Measurements from ENCODE around the gene PLEKHG7.

PLEKHG7 gene

DNA sequence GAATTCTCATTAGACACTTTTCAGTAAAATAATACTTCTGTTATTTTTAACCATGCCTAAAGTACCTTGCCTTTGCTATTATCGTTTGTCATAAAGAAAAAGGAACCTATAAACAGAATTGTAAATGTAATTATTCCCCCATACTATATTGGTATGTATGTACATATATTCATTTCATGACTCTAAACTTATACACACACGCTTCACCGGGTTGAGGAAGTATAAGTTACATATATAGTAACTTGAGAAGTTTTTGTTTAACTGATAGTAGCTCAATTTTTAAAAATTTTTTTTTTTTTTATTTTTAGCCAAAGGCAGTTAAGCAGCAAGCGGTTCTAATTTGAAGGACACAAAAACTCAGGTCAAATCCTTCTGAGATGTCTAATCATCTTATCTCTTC, 107.6 kb downstream of the PLEKHG7 start:
- DNase-seq: no peak

DNA sequence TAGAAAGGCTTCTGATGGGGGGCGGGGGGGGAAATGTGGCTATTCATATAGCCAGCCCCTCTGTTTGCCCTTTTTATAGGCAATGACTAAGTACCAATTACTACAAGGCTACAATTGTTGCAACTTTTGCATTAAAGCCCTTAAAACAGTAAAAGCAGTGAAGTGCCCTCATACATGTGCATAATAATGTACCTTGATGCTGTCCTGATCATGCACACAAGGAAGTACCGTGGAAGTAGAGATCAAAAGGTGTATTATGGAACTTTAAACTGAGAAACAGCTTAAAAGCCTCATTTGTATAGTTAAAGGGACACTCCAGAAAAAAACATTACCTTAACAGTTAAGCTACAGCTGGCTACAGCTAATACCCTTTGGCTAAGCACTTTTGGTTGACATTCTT, 111.8 kb downstream of the PLEKHG7 start:
- no peak for DNase-seq

DNA sequence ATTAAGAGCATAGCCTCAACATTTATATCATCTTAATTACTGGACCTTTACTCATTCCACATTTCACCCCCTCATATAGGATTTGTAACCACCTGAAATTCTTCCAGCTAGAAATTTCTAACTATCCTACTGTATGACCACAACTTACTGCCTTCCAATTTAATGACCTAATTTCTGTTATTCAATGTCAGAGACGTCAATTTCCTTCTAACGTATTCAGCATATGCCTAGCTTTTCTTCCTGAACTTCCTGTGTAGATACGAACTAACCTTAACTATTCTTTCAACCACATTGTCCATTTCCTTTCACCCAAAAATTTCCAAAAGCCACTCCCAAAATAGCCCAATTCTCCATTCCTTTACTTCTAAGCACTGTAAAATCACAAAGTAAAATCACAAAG, 118.4 kb downstream of the PLEKHG7 start:
- no peak for DNase-seq

Data from femur (tissue), 1 donor.